Endothelial cell of umbilical vein (primary cell): ENCODE results near the gene HS3ST1.

Experiments used
- CTCF ChIP-seq, 2 donors: IDR thresholded peaks; 1 replicate in 1 of 2; 2 replicates in 1 of 2; pipeline ENCODE4 v1.5.1; 2011; ENCODE audit warnings: low read length in 2 of 2, mild to moderate bottlenecking in 2 of 2, moderate library complexity in 2 of 2, control low read depth in 1 of 2, inconsistent platforms in 1 of 2, low read depth in 1 of 2; ENCODE audit not compliant: insufficient read depth in 1 of 2; ENCODE audit errors: extremely low read depth in 1 of 2
- JUN ChIP-seq: IDR thresholded peaks from 2 replicates; pipeline ENCODE4 v1.6.1; 2011; ENCODE audit warnings: borderline replicate concordance, low read depth; ENCODE audit not compliant: insufficient read length, insufficient read depth
- POLR2A ChIP-seq: IDR thresholded peaks from 2 replicates; pipeline ENCODE4 v1.6.1; 2012; ENCODE audit warnings: low read depth, mild to moderate bottlenecking, control low read depth, low read length
- POLR2AphosphoS5 ChIP-seq: IDR thresholded peaks from 2 replicates; pipeline ENCODE4 v1.6.1; 2012; ENCODE audit warnings: low read depth, mild to moderate bottlenecking, control low read depth, low read length, moderate library complexity; ENCODE audit not compliant: insufficient read depth

GRCh38 chr4:11436084-11436483 is 7.4 kb upstream of the HS3ST1 start:
- TF ChIP-seq CTCF (IDR thresholded peaks at IDR 0.05; ENCODE audit: extremely low read depth in 1 of 2, insufficient read depth in 1 of 2, low read depth in 1 of 2, low read length in 2 of 2) (no peak), POLR2A (no peak), POLR2AphosphoS5 (no peak), JUN (no peak)
